C4-2B (cell line): ENCODE data around the gene WFIKKN2.

Experiments used
- H3K27ac ChIP-seq: fragments of 450-650 bp; 2 replicates; pipeline ENCODE4 v1.5.1; 2017
- CTCF ChIP-seq: fragments of 450-650 bp; conservative IDR thresholded peaks from 2 replicates; pipeline ENCODE4 v1.5.1; 2017; ENCODE audit warnings: mild to moderate bottlenecking
- ZFX ChIP-seq: fragments of 450-650 bp; IDR thresholded peaks from 2 replicates; pipeline ENCODE4 v1.6.1; 2017

The WFIKKN2 gene

GRCh38 chr17:50841949-50842354 lies 6.6 kb downstream of the WFIKKN2 start:
- H3K27ac ChIP-seq, result no peak overlapping the region
- TF ChIP-seq CTCF (peak; percentile 89), ZFX (no peak)

GRCh38 chr17:50842506-50843149 lies 7.2 kb downstream of the WFIKKN2 start:
- no peak for TF ChIP-seq ZFX
- no peak for TF ChIP-seq CTCF
- H3K27ac ChIP-seq, result no peak overlapping the region

- H3K27ac ChIP-seq, result no peak overlapping the region
- TF ChIP-seq CTCF (no peak), ZFX (no peak)
Observed at GRCh38 chr17:50843150-50843905, 7.9 kb downstream of the WFIKKN2 start.

DNA sequence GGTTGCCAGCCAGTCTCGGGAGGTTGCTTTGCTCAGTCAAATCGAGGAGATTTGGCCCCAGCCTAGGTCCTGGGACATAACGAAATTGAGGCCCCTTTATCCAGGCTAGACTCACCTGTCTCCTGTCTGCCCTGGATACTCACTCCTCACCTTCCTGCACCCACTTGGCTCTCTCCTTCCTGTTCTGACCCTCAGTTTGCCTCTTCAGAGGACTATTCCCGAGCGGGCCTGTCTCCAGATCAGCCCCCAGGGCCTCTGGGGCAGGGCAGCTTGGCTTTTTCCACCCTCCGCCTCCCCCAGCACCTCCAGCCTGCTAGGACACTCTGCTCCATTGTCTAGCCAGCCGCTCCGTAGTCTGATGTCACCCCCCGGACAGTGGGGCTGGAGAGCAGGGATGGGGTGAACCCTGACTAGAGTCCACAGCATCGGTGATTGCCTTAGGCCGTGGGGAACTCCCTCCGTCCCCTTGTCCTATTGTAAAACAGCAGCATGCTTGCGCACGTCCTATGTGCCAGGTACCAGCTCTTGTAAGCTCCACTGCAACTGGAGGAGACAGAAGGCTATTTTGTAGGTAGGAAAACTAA lies 8.8 kb downstream of the WFIKKN2 start:
- TF ChIP-seq ZFX (no peak), CTCF (no peak)
- H3K27ac ChIP-seq, result no peak overlapping the region

GRCh38 chr17:50845240-50846147 lies 10.1 kb downstream of the WFIKKN2 start:
- H3K27ac ChIP-seq, result no peak overlapping the region
- TF ChIP-seq ZFX (no peak), CTCF (no peak)

DNA sequence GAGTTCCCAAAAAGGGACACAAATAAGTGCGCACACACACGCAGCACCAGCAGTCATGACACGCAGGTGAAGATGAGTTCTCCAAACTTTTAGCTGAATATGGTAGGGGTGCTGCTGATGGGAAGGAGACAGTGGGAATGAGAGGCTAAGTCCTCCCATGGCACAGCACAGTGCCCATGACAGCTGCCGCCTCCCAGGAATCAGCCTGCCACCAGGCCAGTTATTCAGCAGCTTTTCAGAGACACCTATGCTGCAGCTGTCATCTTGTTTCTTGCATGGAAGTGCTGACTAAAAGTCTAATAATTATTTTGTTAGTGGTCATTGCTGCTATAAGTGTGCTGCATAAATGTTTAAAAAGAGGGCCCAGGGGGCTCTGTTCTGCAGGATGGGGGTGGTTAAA lies 12.2 kb downstream of the WFIKKN2 start:
- no peak overlapping the region for H3K27ac ChIP-seq
- TF ChIP-seq ZFX (no peak), CTCF (no peak)
